GM12801 (cell line): ENCODE data around the gene MESP2.

Experiments used
- CTCF ChIP-seq: IDR thresholded peaks from one replicate; pipeline ENCODE4 v1.5.1; 2011; ENCODE audit warnings: control low read depth; ENCODE audit not compliant: insufficient read length; ENCODE audit errors: extremely low read depth

Gene MESP2

DNA sequence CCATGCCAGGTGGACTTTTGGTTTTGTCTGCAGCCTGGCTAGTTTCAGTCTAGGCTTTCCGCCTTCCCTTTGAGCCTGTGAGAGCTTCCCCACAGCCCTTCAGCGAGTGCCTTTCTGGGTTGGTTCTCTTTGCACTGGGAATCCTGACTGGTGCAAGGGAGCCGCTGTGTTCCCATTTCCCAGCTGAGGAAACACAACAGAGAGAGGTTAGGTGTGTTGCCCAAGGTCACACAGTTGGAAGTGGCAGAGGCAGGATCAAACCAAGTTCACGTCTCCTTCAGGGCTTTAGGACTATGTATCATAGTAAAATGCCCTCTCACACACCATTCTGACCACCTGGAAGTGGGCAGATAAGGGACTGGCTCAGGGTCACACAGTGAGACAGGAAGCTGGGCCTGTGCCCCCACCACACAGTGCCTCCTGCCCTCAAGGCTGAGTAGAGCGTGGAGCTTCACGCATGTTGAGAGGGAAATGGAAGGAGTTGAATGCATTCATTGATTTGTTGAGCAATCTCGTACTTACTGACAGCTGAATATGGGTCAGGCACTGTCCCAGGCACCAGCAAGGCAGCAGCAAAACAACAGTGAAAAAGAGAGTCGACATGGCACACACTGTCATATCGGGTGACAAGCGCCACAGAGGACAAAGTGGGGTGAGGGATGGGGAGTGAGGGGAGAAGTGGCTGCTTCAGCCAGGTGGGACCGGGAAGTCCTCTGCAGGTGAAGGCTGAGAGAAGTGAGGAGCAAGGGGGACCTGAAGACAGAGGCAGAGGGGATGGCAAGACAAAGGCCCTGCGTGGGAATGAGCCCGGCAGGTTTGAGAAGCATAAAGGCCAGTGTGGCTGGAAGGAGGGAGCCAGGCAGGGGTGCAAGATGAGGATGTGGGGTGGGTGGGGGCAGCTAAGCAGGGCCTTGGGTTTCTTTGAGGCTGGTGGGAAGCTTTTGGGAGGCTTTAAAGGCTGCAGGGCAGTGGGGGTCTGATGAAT lies 50.8 kb downstream of the MESP2 start:
- TF ChIP-seq CTCF = no peak

DNA sequence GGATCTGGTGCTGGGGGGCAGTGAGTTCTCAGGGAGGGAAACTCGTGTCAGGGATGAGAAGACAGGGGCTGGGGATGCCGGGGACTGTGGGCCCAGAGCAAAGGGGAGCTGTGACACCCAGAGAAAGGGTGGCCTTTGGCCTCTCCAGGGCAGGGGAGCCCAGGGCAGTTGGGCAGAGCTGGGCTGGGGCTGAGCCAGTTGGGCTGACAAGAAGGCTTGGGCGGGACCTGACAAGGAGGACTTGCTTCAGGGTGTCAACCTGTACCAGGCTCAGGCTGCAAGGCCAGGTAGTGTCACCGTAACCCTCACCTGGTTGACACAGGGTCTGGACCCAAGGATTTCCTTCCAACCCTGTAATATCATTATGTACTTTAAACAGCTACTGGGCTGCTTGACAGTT lies 51.7 kb downstream of the MESP2 start:
- no peak for TF ChIP-seq CTCF
